ENCODE measurements around the gene PRR19. TPM values are rescaled to one million over a fixed set of nuclear protein-coding genes. Genes with fewer than 3 reads are reported as not detected.
"Not testable (repeated sequence)": the region's sequence is repeated elsewhere in the genome, so short reads cannot be mapped to it uniquely, and the experiment has no call there.

Gene PRR19
- total RNA-seq, 4 donors from 2014 or later = 0.73 to 1.7 (median 1.1) TPM

DNA sequence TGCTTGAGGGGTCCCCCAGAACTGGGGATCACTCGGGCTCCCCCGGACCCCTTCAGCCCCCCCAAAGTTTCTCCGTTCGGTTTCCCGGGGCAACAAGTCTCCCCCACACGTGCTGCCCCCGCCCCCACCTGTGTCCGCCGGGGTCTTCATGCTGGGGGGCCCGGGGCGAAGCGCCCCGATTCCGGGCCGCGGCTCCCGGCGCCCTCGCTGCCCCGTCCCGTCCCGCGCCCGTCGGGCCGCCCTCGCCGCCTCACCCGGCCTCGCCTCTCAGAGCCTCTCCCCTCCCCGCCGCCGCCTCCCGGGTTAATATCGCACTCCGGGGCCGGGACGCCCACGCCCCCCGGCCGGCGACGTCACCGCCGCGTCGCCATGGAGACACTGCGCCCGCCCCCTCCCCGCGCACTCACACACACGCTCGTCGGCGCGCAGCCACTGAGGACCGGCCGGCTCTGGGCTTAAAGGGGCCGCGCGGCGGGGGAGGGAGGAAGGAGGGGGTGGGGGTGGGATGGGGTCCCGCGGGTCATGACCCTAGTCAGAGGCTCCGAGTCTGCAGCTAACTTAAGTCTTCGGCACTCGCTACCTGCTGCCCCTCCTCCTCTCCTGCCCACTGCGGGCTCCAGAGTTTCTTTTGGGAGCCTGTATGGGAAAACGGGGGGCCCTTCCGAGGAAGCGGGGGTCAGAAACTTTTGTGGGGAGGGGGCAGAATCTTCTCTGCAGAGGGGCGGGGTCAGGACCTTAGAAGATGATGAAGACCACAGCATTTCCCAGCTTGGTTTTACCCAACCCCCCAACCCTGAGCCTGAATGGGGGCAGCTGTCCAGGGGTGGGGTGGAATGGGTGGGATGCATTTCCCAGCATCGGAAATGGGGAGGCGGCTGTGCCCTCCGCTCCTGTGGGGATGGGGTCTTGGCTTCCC lies 46.8 kb upstream of the PRR19 start, which contains the start of gene ERF:
TSS of gene ERF (minus strand) at position 279 of the 916 bp plus-strand sequence. CDS start at position 150, 129 bp downstream.
- no peaks in the 10 kb centered on the region for H3K36me3 ChIP-seq
- WGBS = 2% methylated on average over 10 of the region's 75 CpGs
- peak within 1 kb of the TSS; percentile 85 for H3K4me3 ChIP-seq
- peak; percentile 95 to 97 for DNase-seq (ENCODE audit: low spot score in 2 of 2)
- H3K9me3 ChIP-seq = no peaks in the 10 kb centered on the region
- H3K4me1 ChIP-seq = peaks cover 53% of the 10 kb centered on the region
- H3K27ac ChIP-seq = peak within 1 kb of the TSS; percentile 97
- no peak for TF ChIP-seq EP300 (IDR thresholded peaks at IDR 0.05)
- TF ChIP-seq POLR2A (IDR thresholded peaks at IDR 0.05) = peak; percentile 92 to 97
- peak in 2 of 3 donors; percentile 63 to 79 for TF ChIP-seq POLR2AphosphoS5 (IDR thresholded peaks at IDR 0.05)
- TF ChIP-seq, protein P1, sequence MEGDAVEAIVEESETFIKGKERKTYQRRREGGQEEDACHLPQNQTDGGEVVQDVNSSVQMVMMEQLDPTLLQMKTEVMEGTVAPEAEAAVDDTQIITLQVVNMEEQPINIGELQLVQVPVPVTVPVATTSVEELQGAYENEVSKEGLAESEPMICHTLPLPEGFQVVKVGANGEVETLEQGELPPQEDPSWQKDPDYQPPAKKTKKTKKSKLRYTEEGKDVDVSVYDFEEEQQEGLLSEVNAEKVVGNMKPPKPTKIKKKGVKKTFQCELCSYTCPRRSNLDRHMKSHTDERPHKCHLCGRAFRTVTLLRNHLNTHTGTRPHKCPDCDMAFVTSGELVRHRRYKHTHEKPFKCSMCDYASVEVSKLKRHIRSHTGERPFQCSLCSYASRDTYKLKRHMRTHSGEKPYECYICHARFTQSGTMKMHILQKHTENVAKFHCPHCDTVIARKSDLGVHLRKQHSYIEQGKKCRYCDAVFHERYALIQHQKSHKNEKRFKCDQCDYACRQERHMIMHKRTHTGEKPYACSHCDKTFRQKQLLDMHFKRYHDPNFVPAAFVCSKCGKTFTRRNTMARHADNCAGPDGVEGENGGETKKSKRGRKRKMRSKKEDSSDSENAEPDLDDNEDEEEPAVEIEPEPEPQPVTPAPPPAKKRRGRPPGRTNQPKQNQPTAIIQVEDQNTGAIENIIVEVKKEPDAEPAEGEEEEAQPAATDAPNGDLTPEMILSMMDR (IDR thresholded peaks at IDR 0.05) = no peak
- no peaks in the 10 kb centered on the region for H3K27me3 ChIP-seq

DNA sequence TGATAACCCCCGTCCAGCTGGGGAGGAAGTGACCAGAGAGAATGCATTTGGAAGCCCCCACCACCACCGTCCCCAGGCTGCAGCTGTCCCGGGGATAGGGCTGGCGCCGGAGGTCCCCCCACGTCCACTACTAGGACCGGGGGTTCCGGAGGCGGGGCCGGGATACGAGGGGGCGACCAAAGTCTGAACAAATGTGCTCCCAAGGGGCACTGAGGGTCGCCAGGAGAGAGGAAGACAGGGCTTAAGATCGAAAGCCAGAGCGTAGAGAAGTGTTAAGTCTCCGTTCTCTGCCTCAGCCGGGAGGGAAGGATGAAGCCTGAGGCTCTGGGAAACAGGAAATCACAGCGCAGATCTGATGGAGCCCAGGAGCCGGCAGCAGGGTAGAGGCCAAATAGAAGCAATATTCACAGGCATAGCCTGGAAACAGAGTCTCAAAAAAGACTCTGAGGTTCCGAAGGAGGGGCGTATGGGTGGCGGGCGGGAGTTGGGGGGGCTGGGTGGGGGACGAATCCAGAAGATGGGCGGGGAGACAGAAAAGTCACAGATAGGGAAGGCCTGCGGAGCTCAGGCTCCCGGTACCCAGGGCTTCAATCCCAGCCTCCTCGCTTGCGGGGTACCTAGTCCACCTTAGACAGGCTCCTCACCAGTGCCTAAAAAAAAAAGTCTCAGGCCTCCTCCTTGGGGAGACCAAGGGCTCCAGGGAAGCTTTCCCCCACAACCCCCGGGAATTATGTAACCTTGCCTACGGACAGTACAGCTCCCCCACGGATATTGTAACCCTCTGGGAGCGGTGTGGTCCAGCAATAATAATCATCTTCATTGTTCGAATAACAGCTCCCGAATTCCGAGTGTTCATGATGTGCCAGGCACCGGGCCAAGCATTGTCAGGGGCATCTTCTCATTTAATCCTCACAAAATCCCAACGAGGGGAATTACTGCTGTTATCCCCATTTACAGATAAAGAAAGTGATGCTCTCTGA lies 45.9 kb upstream of the PRR19 start:
- Histone ChIP-seq H3K9me3 (no peaks in the 10 kb centered on the region), H3K4me1 (peaks cover 43% of the 10 kb centered on the region), H3K27me3 (no peaks in the 10 kb centered on the region), H3K4me3 (peak overlapping the region; percentile 85), H3K36me3 (no peaks in the 10 kb centered on the region), H3K27ac (peak overlapping the region; percentile 97)
- TF ChIP-seq POLR2A (IDR thresholded peaks at IDR 0.05) = no peak
- TF ChIP-seq, protein P1 (IDR thresholded peaks at IDR 0.05) = no peak
- no peak for TF ChIP-seq POLR2AphosphoS5 (IDR thresholded peaks at IDR 0.05)
- TF ChIP-seq EP300 (IDR thresholded peaks at IDR 0.05) = no peak
- DNase-seq (ENCODE audit: low spot score in 2 of 2) = peak in 1 of 2 donors; percentile 82
- 13% methylated on average over 33 of the region's 38 CpGs for WGBS

GRCh38 chr19:42257842-42258241 lies 44.1 kb upstream of the PRR19 start:
- 85% methylated on average over 3 of the region's 3 CpGs for WGBS
- not testable (repeated sequence) for H3K36me3 ChIP-seq; H3K9me3 ChIP-seq; H3K27me3 ChIP-seq; H3K27ac ChIP-seq; H3K4me3 ChIP-seq; DNase-seq (ENCODE audit: low spot score in 2 of 2)
- peaks cover 25% of the 10 kb centered on the region for H3K4me1 ChIP-seq

GRCh38 chr19:42261763-42262162 lies 40.2 kb upstream of the PRR19 start:
- Histone ChIP-seq H3K36me3 (no peaks in the 10 kb centered on the region), H3K4me3 (no peak overlapping the region), H3K4me1 (peaks cover under 1% of the 10 kb centered on the region), H3K27me3 (no peaks in the 10 kb centered on the region), H3K9me3 (no peaks in the 10 kb centered on the region), H3K27ac (no peak overlapping the region)
- 97% methylated on average over 3 of the region's 3 CpGs for WGBS
- DNase-seq (ENCODE audit: low spot score in 2 of 2) = no peak
- TF ChIP-seq POLR2AphosphoS5 (IDR thresholded peaks at IDR 0.05) (no peak), EP300 (IDR thresholded peaks at IDR 0.05) (no peak), POLR2A (IDR thresholded peaks at IDR 0.05) (no peak)
- TF ChIP-seq, protein P1 (IDR thresholded peaks at IDR 0.05) = no peak

DNA sequence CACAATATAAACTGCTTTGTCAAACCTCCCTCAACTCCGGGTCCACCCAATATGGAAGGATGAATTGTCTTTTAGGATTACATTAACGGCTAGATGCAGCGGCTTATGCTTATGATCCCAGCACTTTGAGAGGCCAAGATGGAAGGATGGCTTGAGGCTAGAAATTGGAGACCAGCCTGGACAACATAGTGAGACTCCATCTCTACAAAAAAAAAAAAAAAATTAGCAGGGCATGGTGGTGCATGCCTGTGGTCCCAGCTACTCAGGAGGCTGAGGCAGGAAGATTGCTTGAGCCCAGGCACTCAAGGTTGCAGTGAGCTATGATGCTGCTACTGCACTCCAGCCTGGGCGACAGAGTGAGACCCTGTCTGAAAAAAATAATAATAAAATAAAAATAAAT lies 35.8 kb upstream of the PRR19 start:
- H3K4me1 ChIP-seq = peaks cover 24% of the 10 kb centered on the region
- WGBS = 89% methylated on average over 4 of the region's 4 CpGs
- not testable (repeated sequence) for DNase-seq (ENCODE audit: low spot score in 2 of 2)

GRCh38 chr19:42266928-42267603 lies 34.9 kb upstream of the PRR19 start:
- peak in 1 of 2 donors; percentile 55 for DNase-seq (ENCODE audit: low spot score in 2 of 2)
- Histone ChIP-seq H3K27ac (peak overlapping the region; percentile 100), H3K4me1 (peaks cover 33% of the 10 kb centered on the region)
- 92% methylated on average over 25 of the region's 25 CpGs for WGBS
- H3K9me3 ChIP-seq, H3K36me3 ChIP-seq, H3K4me3 ChIP-seq, H3K27me3 ChIP-seq: not testable (repeated sequence)

More for the DNA sequence above, 35.8 kb upstream of the PRR19 start:
- not testable (repeated sequence) for H3K36me3 ChIP-seq, H3K4me3 ChIP-seq, H3K27ac ChIP-seq, H3K27me3 ChIP-seq, H3K9me3 ChIP-seq

Data from suprapubic skin (tissue), 4 donors.